Stomach smooth muscle (tissue), 2 donors: ENCODE measurements around the gene AGAP2.
"Not testable (repeated sequence)": the region's sequence is repeated elsewhere in the genome, so short reads cannot be mapped to it uniquely, and the experiment has no call there.

Experiments
- H3K27ac ChIP-seq: one replicate; pipeline ENCODE4 v1.7.0; 2013; ENCODE audit warnings: mild to moderate bottlenecking, low read length, inconsistent platforms
- H3K27me3 ChIP-seq, 2 donors: one replicate each; pipeline ENCODE4 v1.7.0; 2013; ENCODE audit warnings: low read length in 2 of 2; ENCODE audit not compliant: insufficient read depth in 2 of 2, control insufficient read depth in 1 of 2
- H3K36me3 ChIP-seq, 2 donors: one replicate each; pipeline ENCODE4 v1.7.0; 2013; ENCODE audit warnings: low read length in 2 of 2; ENCODE audit not compliant: control insufficient read depth in 2 of 2, insufficient read depth in 2 of 2
- H3K4me1 ChIP-seq: one replicate; pipeline ENCODE4 v1.7.0; 2013; ENCODE audit warnings: low read length; ENCODE audit not compliant: control insufficient read depth, insufficient read depth
- H3K4me3 ChIP-seq, 2 donors: one replicate each; pipeline ENCODE4 v1.7.0; 2013; ENCODE audit warnings: low read length in 2 of 2
- H3K9ac ChIP-seq, 2 donors: one replicate each; pipeline ENCODE4 v1.7.0; 2013; ENCODE audit warnings: low read length in 2 of 2, mild to moderate bottlenecking in 1 of 2
- H3K9me3 ChIP-seq, 2 donors: one replicate each; pipeline ENCODE4 v1.7.0; 2013; ENCODE audit warnings: low read length in 2 of 2; ENCODE audit not compliant: control insufficient read depth in 2 of 2
- donor health status: healthy.
- donor health status: Pancreatic carcinoma.

AGAP2 gene

DNA sequence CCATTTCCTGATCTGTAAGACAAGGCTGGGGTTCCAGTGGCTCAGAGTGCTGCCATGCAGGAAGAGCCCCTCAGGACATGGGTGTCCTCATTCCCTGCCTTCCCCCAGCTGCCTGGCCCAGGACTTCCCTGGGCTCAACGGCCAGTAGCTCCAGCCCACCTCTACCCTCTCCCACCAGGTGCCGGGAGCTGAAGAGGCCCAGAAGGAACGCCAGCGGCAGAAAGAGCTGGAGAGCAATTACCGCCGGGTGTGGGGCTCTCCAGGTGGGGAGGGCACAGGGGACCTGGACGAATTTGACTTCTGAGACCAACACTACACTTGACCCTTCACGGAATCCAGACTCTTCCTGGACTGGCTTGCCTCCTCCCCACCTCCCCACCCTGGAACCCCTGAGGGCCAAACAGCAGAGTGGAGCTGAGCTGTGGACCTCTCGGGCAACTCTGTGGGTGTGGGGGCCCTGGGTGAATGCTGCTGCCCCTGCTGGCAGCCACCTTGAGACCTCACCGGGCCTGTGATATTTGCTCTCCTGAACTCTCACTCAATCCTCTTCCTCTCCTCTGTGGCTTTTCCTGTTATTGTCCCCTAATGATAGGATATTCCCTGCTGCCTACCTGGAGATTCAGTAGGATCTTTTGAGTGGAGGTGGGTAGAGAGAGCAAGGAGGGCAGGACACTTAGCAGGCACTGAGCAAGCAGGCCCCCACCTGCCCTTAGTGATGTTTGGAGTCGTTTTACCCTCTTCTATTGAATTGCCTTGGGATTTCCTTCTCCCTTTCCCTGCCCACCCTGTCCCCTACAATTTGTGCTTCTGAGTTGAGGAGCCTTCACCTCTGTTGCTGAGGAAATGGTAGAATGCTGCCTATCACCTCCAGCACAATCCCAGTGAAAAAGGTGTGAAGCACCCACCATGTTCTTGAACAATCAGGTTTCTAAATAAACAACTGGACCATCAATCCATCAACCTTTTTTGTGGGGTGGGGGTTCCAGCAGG, 17.6 kb downstream of the AGAP2 start:
- Histone ChIP-seq H3K4me1 (peaks cover 1% of the 10 kb centered on the region), H3K4me3 (no peak overlapping the region), H3K27me3 (peaks cover 5 to 8% of the 10 kb centered on the region in 2 donors), H3K9ac (no peak overlapping the region), H3K9me3 (no peaks in the 10 kb centered on the region), H3K36me3 (peaks cover 43 to 48% of the 10 kb centered on the region in 2 donors), H3K27ac (no peak overlapping the region)

DNA sequence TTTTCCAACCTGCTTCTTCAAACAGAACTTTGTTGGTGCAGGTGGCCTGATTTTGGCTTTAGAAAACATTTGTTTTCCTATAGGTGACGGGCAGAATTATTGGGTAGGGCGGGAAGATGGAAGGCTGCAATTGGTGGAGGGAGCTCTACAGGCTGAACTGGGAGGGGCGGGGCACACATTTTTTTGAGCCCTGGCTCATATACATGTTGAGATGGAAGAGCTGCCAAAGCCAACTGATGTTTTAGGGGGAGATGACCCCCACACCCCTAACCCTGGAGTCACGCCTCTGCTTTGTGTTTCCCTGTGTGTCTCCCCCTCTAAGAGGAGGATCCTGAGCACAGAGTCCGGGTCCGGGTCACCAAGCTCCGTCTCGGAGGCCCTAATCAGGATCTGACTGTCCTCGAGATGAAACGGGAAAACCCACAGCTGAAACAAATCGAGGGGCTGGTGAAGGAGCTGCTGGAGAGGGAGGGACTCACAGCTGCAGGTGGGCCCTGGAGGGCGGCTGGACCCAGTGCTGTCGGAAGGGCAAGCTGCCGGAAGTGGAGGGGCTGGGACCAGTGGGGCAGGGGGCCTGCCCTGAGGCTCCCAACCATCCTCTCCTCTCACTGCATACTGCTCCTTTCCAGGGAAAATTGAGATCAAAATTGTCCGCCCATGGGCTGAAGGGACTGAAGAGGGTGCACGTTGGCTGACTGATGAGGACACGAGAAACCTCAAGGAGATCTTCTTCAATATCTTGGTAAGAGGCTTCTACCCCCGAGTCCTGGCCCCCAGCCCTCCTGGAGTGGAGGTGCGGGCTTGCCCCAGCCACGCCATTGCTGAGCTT, 18.6 kb downstream of the AGAP2 start:
- H3K27ac ChIP-seq: no peak overlapping the region
- H3K36me3 ChIP-seq: peaks cover 49 to 54% of the 10 kb centered on the region in 2 donors
- H3K9me3 ChIP-seq: no peaks in the 10 kb centered on the region

DNA sequence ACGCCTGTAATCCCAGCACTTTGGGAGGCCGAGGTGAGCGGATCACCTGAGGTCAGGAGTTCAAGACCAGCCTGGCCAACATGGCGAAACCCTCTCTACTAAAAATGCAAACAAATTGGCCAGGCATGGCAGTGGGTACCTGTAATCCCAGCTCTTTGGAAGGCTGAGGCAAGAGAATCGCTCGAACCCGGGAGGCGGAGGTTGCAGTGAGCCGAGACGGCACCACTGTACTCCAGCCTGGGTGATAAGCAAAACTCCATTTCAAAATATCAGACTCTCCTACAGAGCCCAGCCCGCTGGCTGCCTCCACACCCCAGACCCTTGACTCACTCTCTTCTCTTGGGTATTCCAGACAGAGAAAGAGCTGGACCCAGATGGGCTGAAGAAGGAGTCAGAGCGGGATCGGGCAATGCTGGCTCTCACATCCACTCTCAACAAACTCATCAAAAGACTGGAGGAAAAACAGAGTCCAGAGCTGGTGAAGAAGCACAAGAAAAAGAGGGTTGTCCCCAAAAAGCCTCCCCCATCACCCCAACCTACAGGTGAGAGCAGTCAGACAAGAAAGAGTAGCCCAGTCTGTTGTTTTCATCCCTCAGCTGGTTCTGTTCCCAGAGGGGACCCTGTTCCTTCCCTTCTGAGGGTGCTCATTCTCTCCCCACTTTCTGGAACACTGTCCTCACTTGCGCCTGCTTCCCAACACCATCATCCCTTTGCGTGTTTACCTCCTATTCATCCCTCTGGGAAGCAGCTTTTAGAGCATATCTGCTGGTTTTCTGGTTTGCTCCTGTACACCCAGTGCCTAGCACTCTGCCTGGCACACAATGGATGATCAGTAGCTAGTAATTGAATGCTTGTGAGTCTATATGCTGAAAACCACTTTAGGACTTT, 19.7 kb downstream of the AGAP2 start:
- Histone ChIP-seq H3K27ac (no peak overlapping the region), H3K27me3 (no peaks in the 10 kb centered on the region), H3K9me3 (no peaks in the 10 kb centered on the region), H3K9ac (no peak overlapping the region), H3K36me3 (peaks cover 52 to 54% of the 10 kb centered on the region in 2 donors), H3K4me3 (no peak overlapping the region), H3K4me1 (no peaks in the 10 kb centered on the region)

More for the DNA sequence above, 18.6 kb downstream of the AGAP2 start:
- H3K9ac ChIP-seq: no peak overlapping the region
- peaks cover 1 to 5% of the 10 kb centered on the region in 2 donors for H3K27me3 ChIP-seq
- H3K4me1 ChIP-seq: no peaks in the 10 kb centered on the region
- no peak overlapping the region for H3K4me3 ChIP-seq

DNA sequence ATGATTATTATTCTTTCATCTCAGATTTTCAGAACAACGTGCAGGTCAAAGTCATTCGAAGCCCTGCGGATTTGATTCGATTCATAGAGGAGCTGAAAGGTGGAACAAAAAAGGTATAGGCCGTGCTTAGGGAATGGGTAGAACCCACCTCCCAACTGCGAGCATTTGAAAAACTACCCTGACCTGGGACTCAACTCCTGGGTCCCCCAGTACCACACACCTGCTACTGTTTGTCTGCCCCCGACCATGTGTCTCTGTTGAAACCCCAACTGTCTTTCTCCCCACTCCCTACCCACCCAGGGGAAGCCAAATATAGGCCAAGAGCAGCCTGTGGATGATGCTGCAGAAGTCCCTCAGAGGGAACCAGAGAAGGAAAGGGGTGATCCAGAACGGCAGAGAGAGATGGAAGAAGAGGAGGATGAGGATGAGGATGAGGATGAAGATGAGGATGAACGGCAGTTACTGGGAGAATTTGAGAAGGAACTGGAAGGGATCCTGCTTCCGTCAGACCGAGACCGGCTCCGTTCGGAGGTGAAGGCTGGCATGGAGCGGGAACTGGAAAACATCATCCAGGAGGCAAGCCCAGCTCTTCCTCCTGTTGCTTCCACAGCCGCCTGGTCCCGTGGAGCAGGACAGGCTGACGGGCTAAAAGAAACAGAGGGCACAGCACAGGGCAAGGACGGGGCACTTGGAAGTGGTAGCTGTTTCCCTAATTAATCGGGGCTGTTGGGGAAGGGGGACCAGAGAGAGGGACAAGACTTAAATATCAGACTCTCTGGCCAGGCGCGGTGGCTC, 20.5 kb downstream of the AGAP2 start:
- Histone ChIP-seq H3K9me3 (no peaks in the 10 kb centered on the region), H3K9ac (no peak overlapping the region), H3K27ac (no peak overlapping the region), H3K4me1 (no peaks in the 10 kb centered on the region), H3K27me3 (no peaks in the 10 kb centered on the region), H3K4me3 (no peak overlapping the region), H3K36me3 (peaks cover 54% of the 10 kb centered on the region in 2 donors)

DNA sequence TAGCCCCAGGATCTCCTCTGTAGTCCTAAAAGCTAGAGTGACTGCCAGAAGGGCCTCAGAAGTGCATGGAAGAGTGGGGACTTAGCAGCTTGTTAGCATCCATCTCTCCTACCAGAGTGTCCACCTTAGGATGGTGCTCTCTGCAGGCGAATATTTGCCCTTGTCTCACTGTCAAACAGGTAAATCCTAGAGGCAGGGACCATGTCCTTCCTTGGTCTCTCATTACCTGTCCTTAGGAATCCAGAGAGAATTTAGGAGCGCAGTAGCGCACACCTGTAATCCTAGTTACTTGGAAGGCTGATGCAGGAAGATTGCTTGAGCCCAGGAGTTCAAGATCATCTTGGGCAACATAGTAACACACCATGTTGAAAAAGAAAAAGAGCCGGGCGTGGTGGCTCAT, 21.4 kb downstream of the AGAP2 start:
- Histone ChIP-seq H3K36me3 (peaks cover 54% of the 10 kb centered on the region in 2 donors), H3K4me1 (no peaks in the 10 kb centered on the region), H3K27ac (no peak overlapping the region), H3K9me3 (no peaks in the 10 kb centered on the region), H3K9ac (no peak overlapping the region), H3K27me3 (no peaks in the 10 kb centered on the region), H3K4me3 (no peak overlapping the region)

DNA sequence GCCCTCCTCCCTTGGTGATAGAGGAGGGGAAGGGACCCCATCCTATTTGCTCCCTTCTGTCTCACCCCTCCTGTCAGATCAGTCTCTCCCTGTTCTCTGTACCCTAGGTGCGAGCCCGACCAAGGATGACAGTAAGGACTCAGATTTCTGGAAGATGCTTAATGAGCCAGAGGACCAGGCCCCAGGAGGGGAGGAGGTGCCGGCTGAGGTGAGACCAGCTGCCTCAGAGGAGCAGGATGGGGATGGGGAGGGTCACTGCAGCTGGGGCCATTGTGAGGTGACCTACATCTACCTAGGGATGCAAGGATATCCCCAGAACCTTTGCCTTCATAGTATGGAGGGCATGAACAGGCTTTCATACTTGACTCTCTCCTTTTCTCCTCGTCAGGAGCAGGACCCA, 22.2 kb downstream of the AGAP2 start:
- Histone ChIP-seq H3K27ac (no peak overlapping the region), H3K36me3 (peaks cover 52 to 54% of the 10 kb centered on the region in 2 donors), H3K4me3 (no peak overlapping the region), H3K4me1 (no peaks in the 10 kb centered on the region), H3K9me3 (no peaks in the 10 kb centered on the region), H3K27me3 (no peaks in the 10 kb centered on the region), H3K9ac (no peak overlapping the region)

DNA sequence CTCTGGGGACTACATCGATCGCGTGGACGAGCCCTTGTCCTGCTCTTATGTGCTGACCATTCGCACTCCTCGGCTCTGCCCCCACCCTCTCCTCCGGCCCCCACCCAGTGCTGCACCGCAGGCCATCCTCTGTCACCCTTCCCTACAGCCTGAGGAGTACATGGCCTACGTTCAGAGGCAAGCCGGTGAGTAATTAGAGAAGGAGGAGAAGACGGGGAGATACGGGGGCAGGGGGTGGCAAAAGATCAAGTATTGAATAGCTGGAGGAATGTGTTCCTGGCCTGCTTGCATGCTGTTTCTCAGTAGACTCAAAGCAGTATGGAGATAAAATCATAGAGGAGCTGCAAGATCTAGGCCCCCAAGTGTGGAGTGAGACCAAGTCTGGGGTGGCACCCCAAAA, 22.8 kb downstream of the AGAP2 start:
- no peak overlapping the region for H3K4me3 ChIP-seq
- no peaks in the 10 kb centered on the region for H3K9me3 ChIP-seq
- H3K27ac ChIP-seq: no peak overlapping the region
- peaks cover 46 to 54% of the 10 kb centered on the region in 2 donors for H3K36me3 ChIP-seq
- no peaks in the 10 kb centered on the region for H3K27me3 ChIP-seq
- H3K9ac ChIP-seq: no peak overlapping the region
- no peaks in the 10 kb centered on the region for H3K4me1 ChIP-seq

DNA sequence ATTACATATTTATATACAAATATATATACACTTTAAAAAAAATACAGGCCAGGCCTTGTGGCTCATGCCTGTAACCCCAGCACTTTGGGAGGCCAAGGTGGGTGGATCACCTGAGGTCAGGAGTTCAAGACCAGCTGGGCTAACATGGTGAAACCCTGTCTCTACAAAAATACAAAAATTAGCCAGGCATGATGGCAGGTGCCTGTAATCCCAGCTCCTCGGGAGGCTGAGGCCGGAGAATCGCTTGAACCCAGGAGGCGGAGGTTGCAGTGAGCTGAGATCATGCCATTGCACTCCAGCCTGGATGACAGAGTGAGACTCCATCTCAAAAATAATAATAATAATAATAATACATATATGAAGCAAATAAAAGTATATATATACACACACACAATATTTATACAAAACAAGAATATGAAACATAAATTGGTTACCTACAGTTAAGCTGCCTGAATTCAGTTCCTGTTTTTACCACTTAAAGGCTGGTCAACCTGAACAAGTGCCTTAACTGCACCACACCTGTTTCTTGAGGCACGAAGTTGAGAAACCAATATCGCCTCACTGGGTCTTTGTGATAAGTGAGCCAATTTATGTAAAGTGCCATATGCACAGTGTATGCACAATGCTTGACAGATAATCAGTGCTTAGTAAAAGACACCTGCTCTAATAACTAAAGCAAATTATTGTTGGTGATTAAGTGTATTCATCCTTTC, 23.4 kb downstream of the AGAP2 start:
- H3K27me3 ChIP-seq, H3K4me1 ChIP-seq, H3K9me3 ChIP-seq, H3K9ac ChIP-seq, H3K27ac ChIP-seq, H3K4me3 ChIP-seq: not testable (repeated sequence)
- peaks cover 41 to 51% of the 10 kb centered on the region in 2 donors for H3K36me3 ChIP-seq

DNA sequence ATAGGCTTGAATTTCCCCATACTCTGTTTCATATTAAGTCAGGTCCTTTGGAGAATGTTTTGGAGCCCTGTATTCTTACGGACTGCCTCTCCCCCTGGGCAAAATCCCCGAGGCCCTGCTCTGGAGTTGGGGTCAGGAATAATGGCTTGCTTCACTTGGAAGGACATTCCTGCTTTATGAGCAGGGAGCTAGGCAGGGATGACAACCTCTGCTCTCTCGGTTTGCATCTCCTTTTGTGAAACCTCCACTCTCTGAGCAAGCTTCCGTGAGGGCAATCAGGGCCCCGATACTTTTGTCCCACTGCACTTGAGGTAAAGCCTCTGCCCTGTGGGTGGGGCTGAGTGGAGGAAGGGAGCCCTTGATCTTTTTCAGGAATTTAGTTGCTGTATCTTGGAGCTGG, 25.3 kb downstream of the AGAP2 start:
- Histone ChIP-seq H3K27ac (no peak overlapping the region), H3K4me1 (no peaks in the 10 kb centered on the region), H3K9ac (no peak overlapping the region), H3K27me3 (no peaks in the 10 kb centered on the region), H3K9me3 (no peaks in the 10 kb centered on the region), H3K36me3 (peaks cover 25 to 35% of the 10 kb centered on the region in 2 donors), H3K4me3 (no peak overlapping the region)
